IMR-90 (cell line): ENCODE measurements around the gene ESYT1. TPM values are rescaled to one million over a fixed set of nuclear protein-coding genes. Genes with fewer than 3 reads are reported as not detected.

Experiments
- ATAC-seq: fragments of 200-7000 bp; cut with Tn5 transposase; 2 replicates; pipeline ENCODE4 v1.9.1; 2020; ENCODE audit warnings: low read depth, mild to moderate bottlenecking, moderate library complexity
- BruUV-seq: library from RNA; stranded (reverse); fragments of 400-500 nt; replicated peaks from 2 replicates; lab custom pipeline; 2021; lab: Mats Ljungman, UMichigan
- CTCF ChIA-PET: fragments of 300-600 bp; formaldehyde crosslinking; extraction: SDS; loops from one replicate; lab custom pipeline; 2021; ENCODE audit warnings: antibody characterized with exemption; lab: Yijun Ruan, JAX
- POLR2A ChIA-PET: fragments of 300-600 bp; sonication (Branson Sonifier 250); formaldehyde crosslinking; loops from one replicate; lab custom pipeline; 2022; ENCODE audit warnings: antibody characterized with exemption; ENCODE audit not compliant: unreplicated experiment; lab: Charles Lee
- DNase-seq: peaks from one replicate; pipeline ENCODE4 v3.0.0; 2013
- H2AFZ ChIP-seq: replicated peaks from 2 replicates; pipeline ENCODE3; 2013; ENCODE audit warnings: low read length, mild to moderate bottlenecking; ENCODE audit not compliant: poor library complexity
- H2AK5ac ChIP-seq: 2 replicates; pipeline ENCODE4 v1.6.1; 2013; ENCODE audit warnings: low read depth, low read length, inconsistent platforms
- H2AK9ac ChIP-seq: replicated peaks from 2 replicates; pipeline ENCODE3; 2013; ENCODE audit warnings: mild to moderate bottlenecking, low read depth, low read length, moderate library complexity; ENCODE audit not compliant: poor library complexity
- H2BK120ac ChIP-seq: 2 replicates; pipeline ENCODE4 v1.6.1; 2013; ENCODE audit warnings: low read depth, low read length, inconsistent platforms
- H2BK15ac ChIP-seq: 3 replicates; pipeline ENCODE4 v1.6.1; 2013; ENCODE audit warnings: low read depth, low read length, inconsistent platforms
- H2BK20ac ChIP-seq: 2 replicates; pipeline ENCODE4 v1.6.1; 2013; ENCODE audit warnings: low read depth, mild to moderate bottlenecking, inconsistent platforms, low read length, moderate library complexity
- H2BK5ac ChIP-seq: 2 replicates; pipeline ENCODE4 v1.6.1; 2013; ENCODE audit warnings: mild to moderate bottlenecking, low read depth, low read length, inconsistent platforms; ENCODE audit not compliant: poor library complexity, severe bottlenecking
- H3K14ac ChIP-seq: replicated peaks from 2 replicates; pipeline ENCODE4 v1.6.1; 2013; ENCODE audit warnings: low read depth, low read length, inconsistent platforms
- H3K18ac ChIP-seq: 2 replicates; pipeline ENCODE4 v1.6.1; 2013; ENCODE audit warnings: low read depth, low read length, control low read depth
- H3K23ac ChIP-seq: 2 replicates; pipeline ENCODE4 v1.6.1; 2013; ENCODE audit warnings: low read depth, low read length, inconsistent platforms
- H3K27ac ChIP-seq: 2 replicates; pipeline ENCODE4 v1.5.1; 2013; ENCODE audit warnings: mild to moderate bottlenecking, control low read depth, low read length; ENCODE audit not compliant: insufficient read depth
- H3K27me3 ChIP-seq: 2 replicates; pipeline ENCODE4 v1.6.1; 2013; ENCODE audit warnings: low read length; ENCODE audit not compliant: control insufficient read depth, insufficient read depth
- H3K36me3 ChIP-seq: 2 replicates; pipeline ENCODE4 v1.6.1; 2013; ENCODE audit warnings: low read length, mixed read lengths; ENCODE audit not compliant: control insufficient read depth, insufficient read depth
- H3K4ac ChIP-seq: 2 replicates; pipeline ENCODE4 v1.6.1; 2013; ENCODE audit warnings: low read depth, low read length, inconsistent platforms
- H3K4me1 ChIP-seq: 2 replicates; pipeline ENCODE4 v1.6.1; 2013; ENCODE audit warnings: low read length, mixed read lengths; ENCODE audit not compliant: control insufficient read depth, insufficient read depth
- H3K4me2 ChIP-seq: 2 replicates; pipeline ENCODE4 v1.6.1; 2013; ENCODE audit warnings: low read depth, mild to moderate bottlenecking, control low read depth, low read length, moderate library complexity
- H3K4me3 ChIP-seq: 2 replicates; pipeline ENCODE4 v1.5.1; 2013; ENCODE audit warnings: low read depth, mild to moderate bottlenecking, control low read depth, low read length, moderate library complexity; ENCODE audit not compliant: insufficient read depth
- H3K56ac ChIP-seq: 2 replicates; pipeline ENCODE4 v1.6.1; 2013; ENCODE audit warnings: low read length, inconsistent platforms; ENCODE audit not compliant: insufficient read depth; ENCODE audit errors: extremely low read depth
- H3K79me1 ChIP-seq, 2 experiments: 2 replicates each; pipeline ENCODE4 v1.6.1; 2013; ENCODE audit warnings: low read length in 2 of 2, inconsistent platforms in 1 of 2, low read depth in 1 of 2
- H3K9ac ChIP-seq: 2 replicates; pipeline ENCODE4 v1.6.1; 2013; ENCODE audit warnings: low read depth, low read length, control low read depth
- H3K9me1 ChIP-seq: 2 replicates; pipeline ENCODE4 v1.6.1; 2013; ENCODE audit warnings: low read length, inconsistent platforms; ENCODE audit not compliant: insufficient read depth
- H3K9me3 ChIP-seq: 2 replicates; pipeline ENCODE4 v1.6.1; 2013; ENCODE audit warnings: low read length; ENCODE audit not compliant: control insufficient read depth, insufficient read depth
- H4K20me1 ChIP-seq: 2 replicates; pipeline ENCODE4 v1.6.1; 2013; ENCODE audit warnings: low read length, inconsistent platforms; ENCODE audit not compliant: insufficient read depth
- H4K5ac ChIP-seq: 2 replicates; pipeline ENCODE4 v1.6.1; 2013; ENCODE audit warnings: mild to moderate bottlenecking, low read depth, low read length, control low read depth
- H4K8ac ChIP-seq, 2 experiments: 2 replicates each; pipeline ENCODE4 v1.6.1; 2013; ENCODE audit warnings: low read depth in 2 of 2, low read length in 2 of 2, control low read depth in 1 of 2, inconsistent platforms in 1 of 2
- H4K91ac ChIP-seq: 2 replicates; pipeline ENCODE4 v1.6.1; 2013; ENCODE audit warnings: low read depth, low read length, inconsistent platforms; ENCODE audit not compliant: insufficient read depth
- BHLHE40 ChIP-seq: fragments of 150-350 bp; IDR thresholded peaks from 2 replicates; pipeline ENCODE4 v1.6.1; 2016; ENCODE audit warnings: mild to moderate bottlenecking, low read depth, low read length
- FOS ChIP-seq: fragments of 150-350 bp; IDR thresholded peaks from 2 replicates; pipeline ENCODE4 v1.6.1; 2016; ENCODE audit warnings: low read depth, low read length
- MAZ ChIP-seq: IDR thresholded peaks from 2 replicates; pipeline ENCODE4 v1.6.1; 2012; ENCODE audit warnings: low read depth, mild to moderate bottlenecking, low read length, improper control_type of control experiment, moderate library complexity, borderline replicate concordance
- RAD21 ChIP-seq: IDR thresholded peaks from 2 replicates; pipeline ENCODE4 v1.6.1; 2012; ENCODE audit warnings: low read length, improper control_type of control experiment
- WGBS, 2 experiments: methylation state at CpG; one replicate each; pipeline versions ENCODE4 v1.1.5 to v1.1.7; 2013; ENCODE audit warnings: missing lambda C conversion rate in 2 of 2; ENCODE audit not compliant: insufficient read length in 1 of 2; ENCODE audit errors: extremely low coverage in 2 of 2; 5-methylcytosine and 5-hydroxymethylcytosine counted together
- dilution Hi-C: fragments of 300-500 bp; cut with HindIII; formaldehyde crosslinking; loops from one replicate; pipeline ENCODE4 v1.14.3; 2018; ENCODE audit warnings: low sequenced_read_pairs; ENCODE audit not compliant: unreplicated experiment
- in situ Hi-C: fragments of 300-500 bp; cut with MboI; formaldehyde crosslinking; loops from 3 replicates; pipeline ENCODE4 v1.14.3; 2019; ENCODE audit warnings: low sequenced_read_pairs, inconsistent platforms, mixed read lengths
- intact Hi-C: fragments of 100-400 bp; cut with micrococcal nuclease; formaldehyde crosslinking; loops from 2 replicates; pipeline ENCODE4 v1.10.0; 2022
- polyA plus RNA-seq, 3 experiments: library from polyadenylated mRNA; depleted of rRNA; stranded (reverse); fragments of >200 nt; gene quantifications; 2 replicates each; pipeline ENCODE4 v1.2.3, GENCODE V29; 2012; ENCODE audit warnings: low replicate concordance in 1 of 3
- total RNA-seq: library from RNA; depleted of rRNA; stranded (reverse); fragments of >200 nt; gene quantifications from 2 replicates; pipeline ENCODE4 v1.2.3, GENCODE V29; 2012
- TF ChIP-seq, protein P1 (sequence below): conservative IDR thresholded peaks from 2 replicates; pipeline ENCODE4 v1.5.1; 2012; ENCODE audit warnings: mild to moderate bottlenecking, low read depth, low read length, improper control_type of control experiment
- TF ChIP-seq, protein P2 (sequence below): fragments of 150-350 bp; IDR thresholded peaks from 2 replicates; pipeline ENCODE4 v1.6.1; 2017; ENCODE audit warnings: mild to moderate bottlenecking, antibody characterized with exemption, low read length, low read depth
- TF ChIP-seq, protein P3 (sequence below): fragments of 150-350 bp; IDR thresholded peaks from 2 replicates; pipeline ENCODE4 v1.6.1; 2016; ENCODE audit warnings: low read depth, mild to moderate bottlenecking, low read length, moderate library complexity, borderline replicate concordance

The ESYT1 gene
- total and polyA plus RNA-seq, 2 of the 4 experiments (the other 2 are of a cell fraction), result 150 to 153 TPM

DNA sequence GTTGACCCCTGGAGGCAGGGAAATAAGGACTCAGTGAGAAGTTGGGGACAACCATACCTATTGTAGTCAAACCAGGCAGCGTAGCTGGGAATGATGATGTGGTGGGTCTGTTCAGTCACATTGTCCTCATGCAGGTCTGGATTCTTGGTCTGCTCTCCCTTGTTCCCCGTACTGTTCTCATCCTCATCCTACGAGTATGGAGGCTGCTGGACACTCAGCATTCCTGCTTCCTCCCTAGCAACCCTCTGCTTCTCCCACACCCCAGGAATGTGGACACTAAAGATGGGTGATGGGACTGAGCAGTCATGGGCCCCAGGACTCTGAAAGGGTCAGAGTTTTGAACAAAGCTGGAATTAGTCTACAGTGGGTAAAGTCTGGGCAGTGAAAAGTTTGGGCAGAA lies 50.3 kb downstream of the ESYT1 start:
- BruUV-seq, result no TSS peak
- H3K9me1 ChIP-seq, result no peaks in the 10 kb centered on the region; the same call in 1 of the 2 replicates
- no peaks in the 10 kb centered on the region for H3K27me3 ChIP-seq
- no peaks in the 10 kb centered on the region for H3K9me3 ChIP-seq
- no peak overlapping the region for H2AK5ac ChIP-seq
- in situ Hi-C loops (no loop called here), intact Hi-C loops (no loop called here), dilution Hi-C loops (no loop called here)
- no peak overlapping the region for H3K9ac ChIP-seq
- CTCF ChIA-PET, result interaction anchor here (1.4 kb wide), 1 partner anchor 11 kb away, joined by 7 read pairs; the partner anchor contains the start of gene SMARCC2
- H3K4me1 ChIP-seq, result no peaks in the 10 kb centered on the region
- H3K4me3 ChIP-seq, result no peak overlapping the region
- no peak overlapping the region for H3K23ac ChIP-seq
- H2BK20ac ChIP-seq, result no peak overlapping the region
- H2BK120ac ChIP-seq, result no peak overlapping the region
- TF ChIP-seq FOS (no peak), BHLHE40 (no peak), RAD21 (no peak), MAZ (no peak)
- TF ChIP-seq, protein P1, sequence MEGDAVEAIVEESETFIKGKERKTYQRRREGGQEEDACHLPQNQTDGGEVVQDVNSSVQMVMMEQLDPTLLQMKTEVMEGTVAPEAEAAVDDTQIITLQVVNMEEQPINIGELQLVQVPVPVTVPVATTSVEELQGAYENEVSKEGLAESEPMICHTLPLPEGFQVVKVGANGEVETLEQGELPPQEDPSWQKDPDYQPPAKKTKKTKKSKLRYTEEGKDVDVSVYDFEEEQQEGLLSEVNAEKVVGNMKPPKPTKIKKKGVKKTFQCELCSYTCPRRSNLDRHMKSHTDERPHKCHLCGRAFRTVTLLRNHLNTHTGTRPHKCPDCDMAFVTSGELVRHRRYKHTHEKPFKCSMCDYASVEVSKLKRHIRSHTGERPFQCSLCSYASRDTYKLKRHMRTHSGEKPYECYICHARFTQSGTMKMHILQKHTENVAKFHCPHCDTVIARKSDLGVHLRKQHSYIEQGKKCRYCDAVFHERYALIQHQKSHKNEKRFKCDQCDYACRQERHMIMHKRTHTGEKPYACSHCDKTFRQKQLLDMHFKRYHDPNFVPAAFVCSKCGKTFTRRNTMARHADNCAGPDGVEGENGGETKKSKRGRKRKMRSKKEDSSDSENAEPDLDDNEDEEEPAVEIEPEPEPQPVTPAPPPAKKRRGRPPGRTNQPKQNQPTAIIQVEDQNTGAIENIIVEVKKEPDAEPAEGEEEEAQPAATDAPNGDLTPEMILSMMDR, result no peak
- TF ChIP-seq, protein P2, sequence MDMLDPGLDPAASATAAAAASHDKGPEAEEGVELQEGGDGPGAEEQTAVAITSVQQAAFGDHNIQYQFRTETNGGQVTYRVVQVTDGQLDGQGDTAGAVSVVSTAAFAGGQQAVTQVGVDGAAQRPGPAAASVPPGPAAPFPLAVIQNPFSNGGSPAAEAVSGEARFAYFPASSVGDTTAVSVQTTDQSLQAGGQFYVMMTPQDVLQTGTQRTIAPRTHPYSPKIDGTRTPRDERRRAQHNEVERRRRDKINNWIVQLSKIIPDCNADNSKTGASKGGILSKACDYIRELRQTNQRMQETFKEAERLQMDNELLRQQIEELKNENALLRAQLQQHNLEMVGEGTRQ, result no peak
- TF ChIP-seq, protein P3, sequence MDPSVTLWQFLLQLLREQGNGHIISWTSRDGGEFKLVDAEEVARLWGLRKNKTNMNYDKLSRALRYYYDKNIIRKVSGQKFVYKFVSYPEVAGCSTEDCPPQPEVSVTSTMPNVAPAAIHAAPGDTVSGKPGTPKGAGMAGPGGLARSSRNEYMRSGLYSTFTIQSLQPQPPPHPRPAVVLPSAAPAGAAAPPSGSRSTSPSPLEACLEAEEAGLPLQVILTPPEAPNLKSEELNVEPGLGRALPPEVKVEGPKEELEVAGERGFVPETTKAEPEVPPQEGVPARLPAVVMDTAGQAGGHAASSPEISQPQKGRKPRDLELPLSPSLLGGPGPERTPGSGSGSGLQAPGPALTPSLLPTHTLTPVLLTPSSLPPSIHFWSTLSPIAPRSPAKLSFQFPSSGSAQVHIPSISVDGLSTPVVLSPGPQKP, result no peak
- POLR2A ChIA-PET, result no interaction called here
- H2AK9ac ChIP-seq, result no peak overlapping the region
- no peak overlapping the region for H3K18ac ChIP-seq
- no peak overlapping the region for H2BK5ac ChIP-seq
- no CpG with 5 or more reads among the region's 3 CpGs for WGBS, 2 experiments
- no peaks in the 10 kb centered on the region for H4K20me1 ChIP-seq
- H3K27ac ChIP-seq, result no peak overlapping the region
- H3K14ac ChIP-seq, result no peak overlapping the region
- H3K4me2 ChIP-seq, result no peak overlapping the region
- no peak overlapping the region for H3K4ac ChIP-seq
- no peak for DNase-seq
- H2BK15ac ChIP-seq, result no peak overlapping the region
- no peak overlapping the region for H3K56ac ChIP-seq
- H4K91ac ChIP-seq, result no peak overlapping the region
- peaks cover 58% of the 10 kb centered on the region for H3K36me3 ChIP-seq
- no peak for ATAC-seq
- no peak overlapping the region for H4K5ac ChIP-seq
- H4K8ac ChIP-seq, result no peak overlapping the region
- peaks cover 14 to 16% of the 10 kb centered on the region in 2 experiments; a peak in 2 of 4 replicates for H3K79me1 ChIP-seq
- H2AFZ ChIP-seq, result no peak overlapping the region
